ENCODE results near the gene NR6A1. TPM values are rescaled to one million over a fixed set of nuclear protein-coding genes. Genes with fewer than 3 reads are reported as not detected.

NR6A1 gene
- total RNA-seq, 1 experiment from 2014 or later, result 0.91 TPM

GRCh38 chr9:124517600-124517999 is 253.5 kb downstream of the NR6A1 start:
- Mint-ChIP-seq H3K9me3 (ENCODE audit: unreplicated experiment) (no peaks in the 10 kb centered on the region), H3K4me1 (ENCODE audit: insufficient read depth, unreplicated experiment) (no peaks in the 10 kb centered on the region), H3K27me3 (ENCODE audit: insufficient read depth, unreplicated experiment) (no peaks in the 10 kb centered on the region), H3K27ac (ENCODE audit: low read depth, unreplicated experiment) (no peak overlapping the region), H3K36me3 (ENCODE audit: insufficient read depth, unreplicated experiment) (no peaks in the 10 kb centered on the region), H3K4me3 (ENCODE audit: unreplicated experiment) (no peak overlapping the region)
- intact Hi-C loops (cut with micrococcal nuclease), result no loop called here
- BruUV-seq (replicated peaks), result no TSS peak
- DNase-seq (ENCODE audit: unreplicated experiment), result no peak
- CTCF ChIA-PET, result no interaction called here
- POLR2A ChIA-PET, result no interaction called here
- TF ChIP-seq, protein P1, sequence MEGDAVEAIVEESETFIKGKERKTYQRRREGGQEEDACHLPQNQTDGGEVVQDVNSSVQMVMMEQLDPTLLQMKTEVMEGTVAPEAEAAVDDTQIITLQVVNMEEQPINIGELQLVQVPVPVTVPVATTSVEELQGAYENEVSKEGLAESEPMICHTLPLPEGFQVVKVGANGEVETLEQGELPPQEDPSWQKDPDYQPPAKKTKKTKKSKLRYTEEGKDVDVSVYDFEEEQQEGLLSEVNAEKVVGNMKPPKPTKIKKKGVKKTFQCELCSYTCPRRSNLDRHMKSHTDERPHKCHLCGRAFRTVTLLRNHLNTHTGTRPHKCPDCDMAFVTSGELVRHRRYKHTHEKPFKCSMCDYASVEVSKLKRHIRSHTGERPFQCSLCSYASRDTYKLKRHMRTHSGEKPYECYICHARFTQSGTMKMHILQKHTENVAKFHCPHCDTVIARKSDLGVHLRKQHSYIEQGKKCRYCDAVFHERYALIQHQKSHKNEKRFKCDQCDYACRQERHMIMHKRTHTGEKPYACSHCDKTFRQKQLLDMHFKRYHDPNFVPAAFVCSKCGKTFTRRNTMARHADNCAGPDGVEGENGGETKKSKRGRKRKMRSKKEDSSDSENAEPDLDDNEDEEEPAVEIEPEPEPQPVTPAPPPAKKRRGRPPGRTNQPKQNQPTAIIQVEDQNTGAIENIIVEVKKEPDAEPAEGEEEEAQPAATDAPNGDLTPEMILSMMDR (IDR thresholded peaks at IDR 0.05; ENCODE audit: unreplicated experiment), result no peak

GRCh38 chr9:124514874-124515273 is 256.2 kb downstream of the NR6A1 start:
- POLR2A ChIA-PET, result no interaction called here
- H3K27ac Mint-ChIP-seq (ENCODE audit: low read depth, unreplicated experiment), result no peak overlapping the region
- no peaks in the 10 kb centered on the region for H3K27me3 Mint-ChIP-seq (ENCODE audit: insufficient read depth, unreplicated experiment)
- no TSS peak for BruUV-seq (replicated peaks)
- TF ChIP-seq, protein P1 (IDR thresholded peaks at IDR 0.05; ENCODE audit: unreplicated experiment), result no peak
- CTCF ChIA-PET, result interaction anchor here (0.6 to 1.5 kb wide), 4 partner anchors 12 to 338 kb away, joined by 3 to 4 read pairs (median 3); partner anchors contain the start of gene WDR38
- H3K9me3 Mint-ChIP-seq (ENCODE audit: unreplicated experiment), result no peaks in the 10 kb centered on the region
- no peaks in the 10 kb centered on the region for H3K36me3 Mint-ChIP-seq (ENCODE audit: insufficient read depth, unreplicated experiment)
- DNase-seq (ENCODE audit: unreplicated experiment), result no peak
- H3K4me1 Mint-ChIP-seq (ENCODE audit: insufficient read depth, unreplicated experiment), result peaks cover 7% of the 10 kb centered on the region
- no peak overlapping the region for H3K4me3 Mint-ChIP-seq (ENCODE audit: unreplicated experiment)
- intact Hi-C loops (cut with micrococcal nuclease), result no loop called here

DNA sequence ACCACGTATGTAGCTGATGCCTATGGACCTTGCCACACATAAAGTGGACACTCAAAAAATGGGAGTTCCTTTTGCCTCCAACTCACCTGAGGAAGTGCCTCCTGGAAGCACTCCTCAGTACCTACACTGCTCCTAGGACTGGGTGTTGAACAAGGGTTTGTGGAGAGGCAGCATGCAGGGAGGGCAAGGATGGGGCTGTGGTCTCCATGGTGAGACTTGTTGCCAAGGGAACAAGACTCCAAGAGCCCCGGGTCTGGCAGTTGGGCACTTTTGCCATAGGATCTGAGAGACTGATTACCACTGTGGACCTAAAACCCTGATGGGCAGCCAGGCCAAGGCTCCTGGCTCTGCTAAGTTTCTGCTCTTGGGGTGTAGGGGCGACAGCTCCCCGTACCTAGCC is 257.0 kb downstream of the NR6A1 start:
- POLR2A ChIA-PET, result no interaction called here
- no peak overlapping the region for H3K27ac Mint-ChIP-seq (ENCODE audit: low read depth, unreplicated experiment)
- no peak overlapping the region for H3K4me3 Mint-ChIP-seq (ENCODE audit: unreplicated experiment)
- no peaks in the 10 kb centered on the region for H3K36me3 Mint-ChIP-seq (ENCODE audit: insufficient read depth, unreplicated experiment)
- TF ChIP-seq, protein P1 (IDR thresholded peaks at IDR 0.05; ENCODE audit: unreplicated experiment), result no peak
- intact Hi-C loops (cut with micrococcal nuclease), result no loop called here
- H3K27me3 Mint-ChIP-seq (ENCODE audit: insufficient read depth, unreplicated experiment), result no peaks in the 10 kb centered on the region
- no TSS peak for BruUV-seq (replicated peaks)
- H3K9me3 Mint-ChIP-seq (ENCODE audit: unreplicated experiment), result no peaks in the 10 kb centered on the region
- DNase-seq (ENCODE audit: unreplicated experiment), result no peak
- CTCF ChIA-PET, result interaction anchor here (1.2 kb wide), 1 partner anchor 22 kb away, joined by 3 read pairs; no protein-coding TSS in a partner anchor
- H3K4me1 Mint-ChIP-seq (ENCODE audit: insufficient read depth, unreplicated experiment), result peaks cover 7% of the 10 kb centered on the region

- no TSS peak for BruUV-seq (replicated peaks)
- DNase-seq (ENCODE audit: unreplicated experiment), result no peak
- Mint-ChIP-seq H3K9me3 (ENCODE audit: unreplicated experiment) (no peaks in the 10 kb centered on the region), H3K36me3 (ENCODE audit: insufficient read depth, unreplicated experiment) (no peaks in the 10 kb centered on the region), H3K27me3 (ENCODE audit: insufficient read depth, unreplicated experiment) (no peaks in the 10 kb centered on the region), H3K4me3 (ENCODE audit: unreplicated experiment) (no peak overlapping the region), H3K27ac (ENCODE audit: low read depth, unreplicated experiment) (no peak overlapping the region), H3K4me1 (ENCODE audit: insufficient read depth, unreplicated experiment) (peaks cover 7% of the 10 kb centered on the region)
- TF ChIP-seq, protein P1 (IDR thresholded peaks at IDR 0.05; ENCODE audit: unreplicated experiment), result no peak
- POLR2A ChIA-PET, result interaction anchor here (0.6 kb wide), 1 partner anchor 17 kb away, joined by 3 read pairs; no protein-coding TSS in a partner anchor
- intact Hi-C loops (cut with micrococcal nuclease), result no loop called here
- CTCF ChIA-PET, result interaction anchor here (0.7 kb wide), 1 partner anchor 196 kb away, joined by 5 read pairs; no protein-coding TSS in a partner anchor
These were observed 257.6 kb downstream of the NR6A1 start for GRCh38 chr9:124513376-124513994.
